AG09319 (cell line): Measurements from ENCODE around the gene SLC50A1.

Source experiments
- DNase-seq: peaks from one replicate; pipeline ENCODE4 v3.0.0-alpha.2; 2010; ENCODE audit warnings: low read depth; ENCODE audit errors: extremely low read depth
- TF ChIP-seq, protein P1 (sequence below): IDR thresholded peaks from 2 replicates; pipeline ENCODE4 v1.5.1; 2011; ENCODE audit warnings: low read depth, mild to moderate bottlenecking, inconsistent platforms, low read length, moderate library complexity

SLC50A1 gene

DNA sequence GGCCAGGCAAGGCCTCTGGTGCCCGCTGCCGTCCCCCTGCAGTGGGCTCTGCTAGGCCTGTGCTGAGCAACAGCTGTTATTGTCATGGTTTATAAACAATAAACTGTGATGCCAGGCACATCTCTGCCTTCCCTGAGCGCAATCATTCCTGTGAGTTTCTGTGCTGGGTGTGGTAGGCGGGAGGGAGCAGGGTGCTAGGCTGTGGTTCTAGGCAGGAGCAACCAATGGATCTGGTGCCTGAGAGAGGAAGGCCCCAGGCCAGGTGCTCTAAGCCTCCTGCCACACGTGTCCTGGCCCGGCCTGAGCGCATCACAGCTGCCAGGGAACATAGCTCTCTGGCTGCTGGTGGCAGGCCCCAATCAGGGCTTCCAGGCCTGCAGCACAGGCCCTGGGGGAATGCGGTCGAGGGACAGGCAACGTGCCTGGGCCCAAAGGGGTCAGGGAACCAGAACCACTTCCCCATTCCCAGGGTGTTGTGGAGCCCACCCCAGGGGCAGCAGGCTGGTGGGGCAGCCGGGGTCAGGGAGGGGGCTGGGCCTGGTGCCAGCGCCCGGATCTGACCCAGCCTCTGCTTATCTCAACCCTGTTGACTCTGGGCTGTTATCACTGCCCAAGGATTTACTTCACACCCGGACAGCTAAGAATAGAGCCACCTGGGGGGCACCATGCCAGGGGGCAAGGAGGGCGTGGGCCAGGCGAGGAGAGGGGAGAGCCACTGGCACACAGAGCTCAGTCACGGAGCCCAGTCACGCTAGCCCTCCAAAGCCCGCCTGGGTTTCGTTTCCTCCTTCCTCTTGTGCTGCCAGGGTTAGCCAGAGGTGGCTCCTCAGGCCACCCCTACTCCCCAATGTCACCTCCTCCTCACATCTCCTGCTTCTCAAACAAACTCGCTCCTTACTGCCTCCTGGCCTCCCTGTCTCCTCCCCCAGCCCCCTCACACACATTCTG, 49.5 kb downstream of the SLC50A1 start:
- TF ChIP-seq, protein P1, sequence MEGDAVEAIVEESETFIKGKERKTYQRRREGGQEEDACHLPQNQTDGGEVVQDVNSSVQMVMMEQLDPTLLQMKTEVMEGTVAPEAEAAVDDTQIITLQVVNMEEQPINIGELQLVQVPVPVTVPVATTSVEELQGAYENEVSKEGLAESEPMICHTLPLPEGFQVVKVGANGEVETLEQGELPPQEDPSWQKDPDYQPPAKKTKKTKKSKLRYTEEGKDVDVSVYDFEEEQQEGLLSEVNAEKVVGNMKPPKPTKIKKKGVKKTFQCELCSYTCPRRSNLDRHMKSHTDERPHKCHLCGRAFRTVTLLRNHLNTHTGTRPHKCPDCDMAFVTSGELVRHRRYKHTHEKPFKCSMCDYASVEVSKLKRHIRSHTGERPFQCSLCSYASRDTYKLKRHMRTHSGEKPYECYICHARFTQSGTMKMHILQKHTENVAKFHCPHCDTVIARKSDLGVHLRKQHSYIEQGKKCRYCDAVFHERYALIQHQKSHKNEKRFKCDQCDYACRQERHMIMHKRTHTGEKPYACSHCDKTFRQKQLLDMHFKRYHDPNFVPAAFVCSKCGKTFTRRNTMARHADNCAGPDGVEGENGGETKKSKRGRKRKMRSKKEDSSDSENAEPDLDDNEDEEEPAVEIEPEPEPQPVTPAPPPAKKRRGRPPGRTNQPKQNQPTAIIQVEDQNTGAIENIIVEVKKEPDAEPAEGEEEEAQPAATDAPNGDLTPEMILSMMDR, result no peak
- DNase-seq, result no peak

DNA sequence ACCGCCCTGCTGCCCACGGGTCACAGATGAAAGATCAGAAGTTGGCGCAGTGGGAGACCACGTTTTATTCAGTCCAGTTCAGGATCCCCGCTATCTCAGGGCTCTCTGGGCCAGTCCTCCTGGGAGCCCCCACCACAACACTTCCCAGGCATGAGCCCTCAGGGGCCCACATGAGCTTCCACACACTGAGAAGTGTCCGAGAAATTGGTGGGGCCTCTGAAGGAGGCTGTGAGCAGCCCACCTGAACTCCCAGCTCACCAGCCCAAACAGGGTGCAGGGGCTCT, 50.1 kb downstream of the SLC50A1 start:
- TF ChIP-seq, protein P1, result no peak
- no peak for DNase-seq

DNA sequence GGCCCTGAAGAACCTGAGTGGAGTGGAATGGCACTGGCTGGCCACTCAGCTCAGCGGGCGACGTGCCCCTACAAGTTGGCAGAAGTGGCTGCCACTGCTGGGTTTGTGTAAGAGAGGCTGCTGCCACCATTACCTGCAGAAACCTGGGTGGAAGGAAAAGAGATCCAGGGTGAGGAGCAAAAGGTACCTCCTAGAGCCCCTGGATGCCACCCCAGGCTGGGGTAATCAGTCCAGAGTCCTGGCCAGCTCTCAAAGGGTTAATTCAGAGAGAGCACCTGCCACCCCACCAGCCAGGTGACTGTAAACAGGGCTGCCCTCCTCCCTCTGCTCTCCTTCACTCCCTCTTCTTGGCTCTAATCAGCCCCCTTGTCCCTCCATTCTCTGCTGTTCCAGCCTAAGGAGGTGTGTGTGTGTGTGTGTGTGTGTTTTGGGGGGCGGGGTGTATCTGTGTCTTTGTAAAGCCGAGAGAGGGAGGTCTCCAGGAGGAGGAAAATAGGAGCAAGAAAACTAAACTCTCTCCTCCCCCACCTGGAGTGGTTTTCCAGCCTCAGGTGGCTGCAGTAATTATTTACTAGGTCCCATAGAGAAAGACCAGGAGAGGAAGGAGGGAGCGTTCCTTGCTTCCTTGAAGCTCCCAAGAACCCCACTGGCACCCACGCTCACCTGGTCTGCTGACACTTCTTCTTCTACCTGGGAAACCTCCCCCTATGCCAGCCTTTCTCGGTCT, 50.6 kb downstream of the SLC50A1 start:
- TF ChIP-seq, protein P1, result no peak
- DNase-seq, result no peak

DNA sequence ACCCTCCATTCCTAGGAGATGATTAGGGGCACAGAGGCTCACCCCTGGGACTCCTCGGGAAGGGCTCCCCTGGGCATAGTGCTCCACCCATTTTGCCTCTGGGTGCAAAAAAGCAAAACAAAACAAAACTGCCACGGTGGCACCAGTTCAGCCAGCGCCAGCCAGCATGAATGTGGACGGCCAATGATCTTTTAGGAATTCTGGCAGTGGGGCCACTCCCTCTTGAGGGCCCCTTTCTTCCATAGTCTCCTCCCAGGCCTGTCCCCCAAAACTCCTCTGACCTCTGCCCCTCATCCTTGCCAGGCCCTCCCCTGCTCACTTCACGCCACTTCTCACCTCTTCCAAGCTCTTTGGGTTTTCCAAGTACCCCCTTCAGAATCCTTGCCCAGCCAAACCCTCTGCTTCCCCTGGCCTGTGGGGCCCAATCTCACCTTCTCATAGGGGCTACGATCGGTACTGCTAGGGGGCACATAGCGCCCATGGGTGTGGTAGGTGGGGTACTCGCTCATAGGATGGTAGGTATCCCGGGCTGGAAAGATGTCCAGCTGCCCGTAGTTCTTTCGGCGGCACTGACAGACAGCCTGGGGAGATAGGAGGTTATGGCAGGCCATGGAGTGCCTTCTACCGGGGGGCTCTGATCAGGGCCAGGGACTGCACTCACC, 51.3 kb downstream of the SLC50A1 start:
- TF ChIP-seq, protein P1, result no peak
- DNase-seq, result no peak

DNA sequence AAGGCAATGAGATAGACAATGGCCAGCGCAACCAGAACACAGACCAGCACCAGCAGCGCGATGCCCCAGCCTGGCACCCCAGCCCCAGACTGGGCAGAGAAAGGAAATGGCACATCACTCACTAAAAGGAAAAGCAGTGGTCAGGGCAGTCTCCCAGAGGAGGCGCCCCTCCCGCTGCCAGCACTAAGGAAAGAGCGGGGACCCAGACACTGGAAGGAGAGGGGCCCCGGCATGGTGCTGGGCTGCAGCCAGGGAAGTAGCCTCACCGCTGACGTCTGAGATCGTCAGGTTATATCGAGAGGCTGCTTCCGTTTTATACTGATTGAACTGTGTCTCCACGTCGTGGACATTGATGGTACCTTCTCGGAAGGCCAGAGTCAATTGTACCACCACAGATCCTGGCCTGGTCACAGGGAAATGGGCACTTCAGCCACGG, 51.8 kb downstream of the SLC50A1 start:
- no peak for DNase-seq

DNA sequence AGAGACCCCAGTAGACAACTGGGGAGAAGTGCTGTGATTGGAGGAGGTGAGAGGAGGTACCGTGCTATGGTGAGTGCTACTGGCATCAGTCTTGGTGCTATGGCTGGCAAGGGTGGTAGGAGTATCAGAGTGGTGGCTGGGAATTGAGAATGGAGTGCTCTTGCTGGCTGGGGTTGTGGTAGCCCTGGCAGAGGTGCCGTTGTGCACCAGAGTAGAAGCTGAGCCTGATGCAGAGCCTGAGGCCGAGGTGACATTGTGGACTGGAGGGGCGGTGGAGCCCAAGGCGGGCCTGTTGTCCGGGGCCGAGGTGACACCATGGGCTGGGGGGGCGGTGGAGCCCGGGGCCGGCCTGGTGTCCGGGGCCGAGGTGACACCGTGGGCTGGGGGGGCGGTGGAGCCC, 52.6 kb downstream of the SLC50A1 start:
- DNase-seq, result no peak

More for the DNA sequence above, 51.8 kb downstream of the SLC50A1 start:
- TF ChIP-seq, protein P1, result no peak

More for the DNA sequence above, 52.6 kb downstream of the SLC50A1 start:
- TF ChIP-seq, protein P1, result no peak
